CD4-positive, alpha-beta T cell treated with Interleukin-2 at 100 ng/mL for 4 hours (primary cell): ENCODE results near the gene CCR9.
A peak's percentile ranks its signal among the peaks of the same experiment; 100 is the strongest.

Source experiments
- DNase-seq: peaks from one replicate; pipeline ENCODE4 v3.0.0-alpha.2; 2020; ENCODE audit warnings: low spot score

The CCR9 gene

DNA sequence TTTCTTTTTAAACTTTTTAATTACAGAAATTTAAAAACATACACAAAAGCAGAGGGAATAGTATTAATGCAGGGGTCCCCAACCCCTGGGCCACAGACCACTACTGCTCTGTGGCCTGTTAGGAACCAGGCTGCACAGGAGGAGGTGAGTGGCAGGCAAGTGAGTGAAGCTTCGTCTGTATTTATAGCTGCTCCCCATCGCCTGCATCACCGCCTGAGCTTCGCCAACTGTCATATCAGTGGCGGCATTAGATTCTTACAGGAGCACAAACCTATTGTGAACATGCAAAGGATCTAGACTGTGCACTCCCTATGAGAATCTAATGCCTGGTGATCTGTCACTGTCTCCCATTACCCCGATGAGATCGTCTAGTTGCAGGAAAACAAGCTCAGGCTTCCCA, 22.4 kb downstream of the CCR9 start:
- DNase-seq = no peak

- DNase-seq = no peak
These were observed 23.2 kb downstream of the CCR9 start for GRCh38 chr3:45909542-45909941.

GRCh38 chr3:45910892-45911291, 24.5 kb downstream of the CCR9 start:
- no peak for DNase-seq

DNA sequence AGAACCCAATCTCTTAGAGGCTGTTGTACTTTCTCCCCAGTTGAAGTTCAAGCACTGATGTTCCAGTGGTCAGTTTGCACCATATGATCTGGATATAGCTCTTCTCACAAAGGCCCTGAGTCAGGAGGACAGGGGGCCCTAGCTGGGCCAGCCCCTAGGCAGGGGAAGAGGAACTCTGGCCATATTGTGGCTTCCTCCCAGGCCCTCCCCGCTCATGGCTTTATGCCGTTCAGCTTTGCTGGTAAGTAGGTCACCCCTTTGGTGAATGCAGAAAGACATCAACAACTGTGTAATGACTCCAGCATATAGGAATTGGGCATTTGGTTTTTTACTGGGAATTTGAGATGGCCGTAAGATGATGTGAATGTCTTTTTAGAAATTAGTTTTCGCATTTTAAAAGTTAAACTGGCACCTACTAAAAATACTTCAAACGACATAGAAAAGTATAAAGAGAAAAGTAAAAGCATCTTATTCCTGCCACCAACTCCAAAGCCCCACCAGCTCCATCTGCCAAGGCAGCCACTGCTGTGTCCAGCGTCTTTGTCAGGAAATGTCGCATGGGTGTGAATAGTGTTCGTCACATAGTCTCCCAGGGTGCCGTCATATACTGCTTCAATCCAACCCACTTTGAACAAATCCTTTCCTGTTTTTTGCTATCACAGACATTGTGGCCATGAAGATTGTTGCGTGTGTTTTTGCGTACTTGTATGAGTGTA, 25.3 kb downstream of the CCR9 start:
- no peak for DNase-seq

GRCh38 chr3:45912435-45912834, 26.1 kb downstream of the CCR9 start:
- no peak for DNase-seq

DNA sequence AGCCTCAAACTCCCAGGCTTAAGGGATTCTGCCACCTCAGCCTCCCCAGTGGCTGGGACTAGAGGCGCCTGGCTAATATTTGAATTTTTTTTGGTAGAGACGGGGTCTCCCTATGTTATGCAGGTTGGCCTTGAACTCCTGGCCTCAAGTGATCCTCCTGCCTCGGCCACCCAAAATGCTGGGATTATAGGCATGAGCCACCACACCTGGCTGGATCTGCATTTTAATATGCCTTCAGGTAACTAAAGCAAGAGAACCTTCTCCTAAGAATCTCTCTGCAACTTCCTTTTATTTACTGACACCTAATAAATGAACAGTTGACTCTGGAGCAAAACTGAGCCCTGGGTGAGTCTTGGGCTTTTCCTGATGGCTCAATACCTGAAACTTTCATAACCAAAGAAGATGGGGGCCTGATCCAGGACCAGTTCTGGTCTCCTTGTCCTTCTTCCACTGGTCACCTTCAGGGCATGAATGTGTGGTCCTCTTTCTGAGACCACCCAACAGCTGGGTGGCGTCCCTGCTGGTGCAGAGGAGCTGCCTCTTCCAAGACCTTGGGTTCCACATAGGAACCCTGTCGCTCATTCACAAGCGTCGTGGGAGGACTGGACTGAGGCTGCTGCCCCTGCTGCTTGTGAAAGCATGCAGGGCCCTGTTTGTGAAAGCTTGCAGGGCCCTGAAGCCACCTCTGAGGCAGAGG, 28.2 kb downstream of the CCR9 start:
- no peak for DNase-seq

DNA sequence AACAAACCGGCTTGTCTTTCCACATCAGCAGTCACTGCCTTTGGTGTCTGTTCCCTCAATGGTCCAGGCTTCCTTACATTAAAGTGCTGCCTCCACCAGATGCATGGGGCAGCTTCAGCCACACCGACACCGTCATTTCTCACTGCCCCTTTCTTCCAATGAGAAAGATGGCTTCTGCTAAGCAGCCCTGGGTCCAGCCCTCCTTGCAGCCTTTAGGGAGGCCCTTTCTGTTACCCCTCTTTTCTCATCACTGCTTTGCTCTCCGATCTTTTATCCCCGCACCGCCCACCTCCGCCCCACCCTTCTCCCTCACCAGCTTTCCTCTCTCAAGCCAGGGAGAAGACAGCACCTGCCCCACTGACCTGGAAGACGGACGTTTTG, 28.7 kb downstream of the CCR9 start:
- DNase-seq = no peak

- DNase-seq = peak; percentile 88
These were observed 29.3 kb downstream of the CCR9 start for GRCh38 chr3:45915518-45916231.

GRCh38 chr3:45917146-45917898, 31.0 kb downstream of the CCR9 start:
- no peak for DNase-seq

DNA sequence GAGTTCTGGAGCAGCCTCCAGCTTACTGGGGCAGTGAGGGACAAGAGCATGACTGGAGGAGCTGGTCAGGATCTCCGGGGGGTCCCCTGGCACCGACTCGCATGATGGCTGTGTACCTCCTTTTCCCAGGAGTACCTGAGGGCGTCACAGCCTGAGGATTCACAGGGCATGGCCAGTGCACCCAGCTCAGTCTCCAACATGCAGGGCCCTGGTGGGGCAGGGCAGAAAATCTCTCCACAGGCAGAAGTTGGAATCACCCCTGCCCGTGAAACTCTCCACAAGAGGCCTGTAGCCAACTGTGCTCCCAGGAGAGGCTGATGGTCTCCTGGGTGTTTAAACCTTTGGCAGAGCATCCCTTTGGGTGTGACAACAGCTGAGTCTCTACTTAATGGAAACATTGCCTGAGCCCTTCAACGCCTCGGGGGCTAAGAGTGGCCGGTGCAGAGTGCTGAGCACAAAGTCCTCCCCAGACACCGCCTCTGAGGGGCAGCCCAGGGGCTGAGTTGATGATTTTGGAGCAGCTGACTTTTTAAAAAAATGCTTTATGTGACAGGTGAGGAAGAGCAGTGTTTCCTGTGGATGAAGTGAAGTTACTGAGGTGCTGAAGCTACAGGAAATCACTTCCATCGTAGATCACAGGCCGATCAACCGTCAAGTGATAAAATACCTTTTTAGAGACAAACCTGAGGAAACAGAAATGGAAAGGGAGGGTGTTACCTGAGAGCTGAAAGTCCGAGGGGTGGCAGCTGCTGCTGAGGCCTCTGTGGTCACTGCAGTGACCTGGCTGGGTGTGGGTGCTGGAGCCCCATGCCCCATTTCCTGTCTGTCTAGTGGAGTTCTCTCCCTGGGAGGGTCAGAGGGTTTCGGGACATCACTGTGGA, 35.1 kb downstream of the CCR9 start:
- no peak for DNase-seq

- DNase-seq = no peak
These were observed 35.6 kb downstream of the CCR9 start for GRCh38 chr3:45922039-45922326.

GRCh38 chr3:45922950-45923590, 36.7 kb downstream of the CCR9 start:
- DNase-seq = no peak

- DNase-seq = no peak
These were observed 37.4 kb downstream of the CCR9 start for GRCh38 chr3:45923755-45924154.

DNA sequence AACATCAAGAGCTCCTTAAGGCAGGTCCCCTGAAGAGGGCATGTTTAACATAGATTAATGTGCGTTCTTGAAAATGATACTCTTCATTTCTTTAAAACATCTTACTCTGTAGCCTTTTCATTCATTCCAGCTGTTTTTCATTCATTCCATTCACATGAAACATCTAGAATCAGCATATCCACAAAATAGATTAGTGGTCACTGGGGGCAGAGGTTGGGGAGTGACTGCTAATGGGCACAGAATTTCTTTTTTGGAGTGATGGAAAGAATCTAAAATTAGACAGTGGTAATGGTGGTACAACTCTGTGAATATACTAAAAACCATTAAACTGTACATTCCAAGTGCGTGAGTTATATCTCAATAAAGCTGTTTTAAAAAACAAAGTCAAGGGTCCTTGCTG, 41.5 kb downstream of the CCR9 start:
- no peak for DNase-seq

- DNase-seq = peak; percentile 61
These were observed 42.8 kb downstream of the CCR9 start for GRCh38 chr3:45929042-45929679.

DNA sequence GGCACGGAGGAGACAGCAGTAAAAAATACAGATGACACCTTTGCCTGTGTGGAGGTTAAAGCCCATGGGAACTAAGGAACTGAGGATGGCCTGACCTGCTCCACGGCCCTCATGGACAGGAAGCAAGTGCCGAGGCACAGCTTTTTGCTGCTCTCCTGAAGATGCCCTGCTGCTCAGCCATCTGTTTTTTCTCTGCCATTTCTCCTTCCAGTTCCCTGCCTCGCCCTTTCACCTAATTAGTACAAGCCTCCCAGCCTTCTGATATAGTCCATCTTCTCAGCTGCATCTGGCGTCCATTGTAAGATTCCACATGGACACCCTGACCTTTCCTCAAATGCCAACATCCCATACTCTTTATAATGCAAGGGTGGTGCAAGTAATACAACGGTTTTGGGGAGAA, 45.2 kb downstream of the CCR9 start:
- DNase-seq = no peak

DNA sequence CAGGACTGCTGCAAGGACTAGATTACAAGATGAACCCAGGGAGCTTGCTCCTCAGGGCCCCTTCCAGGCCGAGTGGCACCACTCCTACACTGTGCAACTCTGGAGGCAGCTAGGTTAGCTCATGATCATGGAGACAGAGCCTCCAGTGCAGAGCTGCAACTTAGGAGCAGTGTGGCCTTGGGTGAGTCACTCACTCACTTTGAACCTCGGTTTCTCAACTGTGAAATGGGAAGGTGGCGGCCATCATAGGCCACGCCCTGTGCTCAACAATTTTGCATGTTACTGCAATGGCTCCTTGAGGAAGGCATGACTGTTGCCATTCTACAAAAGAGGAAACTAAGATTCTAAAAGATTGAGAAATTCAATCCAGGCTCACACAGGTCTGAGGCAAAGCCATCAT, 45.8 kb downstream of the CCR9 start:
- no peak for DNase-seq

DNA sequence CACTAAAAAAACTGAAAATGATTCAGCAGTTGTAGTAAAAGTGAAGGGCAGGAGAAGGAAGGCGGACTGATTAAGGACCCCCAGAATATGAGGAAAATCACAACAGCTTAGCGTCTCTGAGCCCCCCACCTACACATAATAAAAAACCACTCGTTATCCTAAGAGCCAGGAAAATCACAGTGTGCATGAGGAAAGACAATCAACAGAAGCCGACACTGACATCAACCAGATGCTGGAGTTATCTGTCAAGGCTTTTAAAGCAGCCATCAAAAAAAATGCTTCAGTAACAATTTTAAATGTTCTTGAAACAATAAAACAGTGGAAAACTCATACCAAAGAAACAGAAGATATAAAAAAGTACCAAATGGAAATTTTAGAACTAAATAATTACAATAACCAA, 47.2 kb downstream of the CCR9 start:
- no peak for DNase-seq

- no peak for DNase-seq
These were observed 49.9 kb downstream of the CCR9 start for GRCh38 chr3:45936261-45936660.

DNA sequence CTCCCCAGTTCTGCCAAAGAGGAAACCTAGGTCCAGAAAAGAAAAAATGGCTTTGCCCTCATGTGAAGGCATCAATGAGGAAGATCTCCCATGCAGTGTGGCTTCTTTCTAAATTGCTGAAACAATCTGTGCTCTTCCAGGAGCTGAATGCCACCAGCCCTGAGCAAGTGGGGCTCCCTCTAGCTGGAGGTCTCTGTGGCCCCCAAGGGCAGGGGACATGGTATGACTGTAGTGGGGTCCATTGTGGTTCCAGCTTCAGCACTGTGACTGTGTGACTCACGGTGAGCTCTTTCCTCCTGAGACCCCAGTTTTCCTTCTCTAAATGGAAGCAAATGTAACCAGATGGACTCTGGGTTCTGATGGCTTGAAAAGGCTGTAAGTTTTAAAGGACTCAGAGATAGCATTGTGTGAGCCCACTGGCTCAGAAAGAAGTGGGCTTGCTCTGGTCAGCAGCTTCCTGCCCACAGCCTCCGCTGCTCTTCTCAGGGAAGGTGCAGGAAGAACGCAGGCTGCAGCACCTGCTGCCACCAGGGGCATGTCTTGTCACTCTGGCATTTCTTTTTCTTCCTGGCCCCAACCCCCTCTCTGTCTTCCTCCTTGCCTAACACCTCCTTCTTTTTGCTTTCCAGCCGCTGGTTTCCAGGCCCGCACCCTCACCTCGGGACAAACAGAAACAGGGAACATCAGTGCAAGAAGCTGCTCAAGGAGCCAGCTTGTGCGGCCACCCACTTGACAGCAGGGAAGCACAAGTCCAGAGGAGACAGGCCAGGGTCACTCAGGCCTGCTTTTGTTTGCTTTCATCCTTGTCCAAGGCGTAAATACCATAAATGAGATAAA, 51.1 kb downstream of the CCR9 start:
- no peak for DNase-seq
